Body of pancreas (tissue), 4 donors: ENCODE data around the gene THSD4.

Experiments
- POLR2A ChIP-seq, 3 donors: fragments of 450-650 bp; IDR thresholded peaks; one replicate each; pipeline ENCODE4 v1.6.1; 2016; ENCODE audit warnings: antibody characterized with exemption in 3 of 3, mild to moderate bottlenecking in 2 of 3
- TF ChIP-seq, protein P1 (sequence below), 7 experiments: fragments of 450-650 bp in 4 of 7; fragments of 200-600 bp in 3 of 7; sonication (generic) in 3 of 7; IDR thresholded peaks; one replicate each; pipeline ENCODE4 v1.5.1; 2016 to 2019; ENCODE audit warnings: antibody characterized with exemption in 7 of 7

- TF ChIP-seq, protein P1, sequence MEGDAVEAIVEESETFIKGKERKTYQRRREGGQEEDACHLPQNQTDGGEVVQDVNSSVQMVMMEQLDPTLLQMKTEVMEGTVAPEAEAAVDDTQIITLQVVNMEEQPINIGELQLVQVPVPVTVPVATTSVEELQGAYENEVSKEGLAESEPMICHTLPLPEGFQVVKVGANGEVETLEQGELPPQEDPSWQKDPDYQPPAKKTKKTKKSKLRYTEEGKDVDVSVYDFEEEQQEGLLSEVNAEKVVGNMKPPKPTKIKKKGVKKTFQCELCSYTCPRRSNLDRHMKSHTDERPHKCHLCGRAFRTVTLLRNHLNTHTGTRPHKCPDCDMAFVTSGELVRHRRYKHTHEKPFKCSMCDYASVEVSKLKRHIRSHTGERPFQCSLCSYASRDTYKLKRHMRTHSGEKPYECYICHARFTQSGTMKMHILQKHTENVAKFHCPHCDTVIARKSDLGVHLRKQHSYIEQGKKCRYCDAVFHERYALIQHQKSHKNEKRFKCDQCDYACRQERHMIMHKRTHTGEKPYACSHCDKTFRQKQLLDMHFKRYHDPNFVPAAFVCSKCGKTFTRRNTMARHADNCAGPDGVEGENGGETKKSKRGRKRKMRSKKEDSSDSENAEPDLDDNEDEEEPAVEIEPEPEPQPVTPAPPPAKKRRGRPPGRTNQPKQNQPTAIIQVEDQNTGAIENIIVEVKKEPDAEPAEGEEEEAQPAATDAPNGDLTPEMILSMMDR (IDR thresholded peaks at IDR 0.05), result no peak
- TF ChIP-seq POLR2A (IDR thresholded peaks at IDR 0.05), result no peak
Measured at GRCh38 chr15:71823801-71824200, 708.5 kb downstream of the THSD4 start.
